ENCODE measurements around the gene GPC5.

DNA sequence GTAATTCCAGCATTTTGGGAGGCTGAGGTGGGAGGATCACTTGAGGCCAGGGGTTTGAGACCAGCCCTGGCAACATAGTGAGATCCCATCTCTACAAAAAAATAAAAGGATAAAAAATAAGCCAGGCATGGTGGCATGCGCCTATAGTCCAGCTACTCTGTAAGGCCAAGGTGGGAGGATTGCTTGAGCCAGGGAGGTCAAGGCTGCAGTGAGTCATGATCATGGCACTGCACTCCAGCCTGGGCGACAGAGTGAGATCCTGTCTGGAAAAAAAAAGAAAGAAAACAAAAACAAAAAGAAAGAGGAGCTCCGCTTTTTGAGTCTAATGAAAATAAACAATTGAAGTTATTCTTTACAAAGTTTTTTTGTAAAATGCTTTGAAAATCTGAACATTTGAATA lies 326.2 kb downstream of the GPC5 start:
- no peak for TF ChIP-seq POLR2A (IDR thresholded peaks at IDR 0.05)
- TF ChIP-seq, protein P1, sequence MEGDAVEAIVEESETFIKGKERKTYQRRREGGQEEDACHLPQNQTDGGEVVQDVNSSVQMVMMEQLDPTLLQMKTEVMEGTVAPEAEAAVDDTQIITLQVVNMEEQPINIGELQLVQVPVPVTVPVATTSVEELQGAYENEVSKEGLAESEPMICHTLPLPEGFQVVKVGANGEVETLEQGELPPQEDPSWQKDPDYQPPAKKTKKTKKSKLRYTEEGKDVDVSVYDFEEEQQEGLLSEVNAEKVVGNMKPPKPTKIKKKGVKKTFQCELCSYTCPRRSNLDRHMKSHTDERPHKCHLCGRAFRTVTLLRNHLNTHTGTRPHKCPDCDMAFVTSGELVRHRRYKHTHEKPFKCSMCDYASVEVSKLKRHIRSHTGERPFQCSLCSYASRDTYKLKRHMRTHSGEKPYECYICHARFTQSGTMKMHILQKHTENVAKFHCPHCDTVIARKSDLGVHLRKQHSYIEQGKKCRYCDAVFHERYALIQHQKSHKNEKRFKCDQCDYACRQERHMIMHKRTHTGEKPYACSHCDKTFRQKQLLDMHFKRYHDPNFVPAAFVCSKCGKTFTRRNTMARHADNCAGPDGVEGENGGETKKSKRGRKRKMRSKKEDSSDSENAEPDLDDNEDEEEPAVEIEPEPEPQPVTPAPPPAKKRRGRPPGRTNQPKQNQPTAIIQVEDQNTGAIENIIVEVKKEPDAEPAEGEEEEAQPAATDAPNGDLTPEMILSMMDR (IDR thresholded peaks at IDR 0.05) = no peak
